GM12873 (cell line): ENCODE data around the gene ADAM10.

Experiments used
- CTCF ChIP-seq: IDR thresholded peaks from 2 replicates; pipeline ENCODE4 v1.5.1; 2012; ENCODE audit warnings: low read depth, mild to moderate bottlenecking, moderate library complexity, low read length, control low read depth; ENCODE audit not compliant: insufficient read depth; ENCODE audit errors: missing control alignments

The ADAM10 gene

GRCh38 chr15:58699769-58700168 lies 49.7 kb downstream of the ADAM10 start:
- TF ChIP-seq CTCF, result no peak

GRCh38 chr15:58698887-58699641 lies 50.4 kb downstream of the ADAM10 start:
- no peak for TF ChIP-seq CTCF

GRCh38 chr15:58697220-58697619 lies 52.3 kb downstream of the ADAM10 start:
- TF ChIP-seq CTCF, result no peak

- TF ChIP-seq CTCF, result no peak
Measured at GRCh38 chr15:58696738-58697137, 52.8 kb downstream of the ADAM10 start.

- TF ChIP-seq CTCF, result no peak
Measured at GRCh38 chr15:58694641-58695398, 54.7 kb downstream of the ADAM10 start.

- no peak for TF ChIP-seq CTCF
Measured at GRCh38 chr15:58690703-58691102, 58.8 kb downstream of the ADAM10 start.

- no peak for TF ChIP-seq CTCF
Measured at GRCh38 chr15:58689646-58690045, 59.9 kb downstream of the ADAM10 start.
